GM06990 (cell line): ENCODE measurements around the gene ZNF592.

Experiments
- DNase-seq: peaks from one replicate; pipeline ENCODE4 v3.0.0-alpha.2; 2011; ENCODE audit not compliant: insufficient read length; ENCODE audit errors: extremely low read depth
- H3K27me3 ChIP-seq: replicated peaks from 2 replicates; pipeline ENCODE4 v1.6.0; 2011; ENCODE audit warnings: low read length; ENCODE audit not compliant: control insufficient read depth, insufficient read depth
- H3K36me3 ChIP-seq: 2 replicates; pipeline ENCODE4 v1.5.1; 2011; ENCODE audit warnings: low read length; ENCODE audit not compliant: control insufficient read depth, insufficient read depth
- H3K4me3 ChIP-seq: replicated peaks from 2 replicates; pipeline ENCODE4 v1.5.1; 2011; ENCODE audit warnings: low read depth, mild to moderate bottlenecking, control low read depth, low read length
- TF ChIP-seq, protein P1 (sequence below): IDR thresholded peaks from 2 replicates; pipeline ENCODE4 v1.5.1; 2011; ENCODE audit warnings: low read length, control low read depth, mild to moderate bottlenecking, inconsistent platforms; ENCODE audit not compliant: insufficient read depth, poor library complexity, severe bottlenecking

Gene ZNF592

GRCh38 chr15:84807228-84807627 is 58.8 kb downstream of the ZNF592 start:
- peaks cover 6% of the 10 kb centered on the region for H3K36me3 ChIP-seq
- TF ChIP-seq, protein P1, sequence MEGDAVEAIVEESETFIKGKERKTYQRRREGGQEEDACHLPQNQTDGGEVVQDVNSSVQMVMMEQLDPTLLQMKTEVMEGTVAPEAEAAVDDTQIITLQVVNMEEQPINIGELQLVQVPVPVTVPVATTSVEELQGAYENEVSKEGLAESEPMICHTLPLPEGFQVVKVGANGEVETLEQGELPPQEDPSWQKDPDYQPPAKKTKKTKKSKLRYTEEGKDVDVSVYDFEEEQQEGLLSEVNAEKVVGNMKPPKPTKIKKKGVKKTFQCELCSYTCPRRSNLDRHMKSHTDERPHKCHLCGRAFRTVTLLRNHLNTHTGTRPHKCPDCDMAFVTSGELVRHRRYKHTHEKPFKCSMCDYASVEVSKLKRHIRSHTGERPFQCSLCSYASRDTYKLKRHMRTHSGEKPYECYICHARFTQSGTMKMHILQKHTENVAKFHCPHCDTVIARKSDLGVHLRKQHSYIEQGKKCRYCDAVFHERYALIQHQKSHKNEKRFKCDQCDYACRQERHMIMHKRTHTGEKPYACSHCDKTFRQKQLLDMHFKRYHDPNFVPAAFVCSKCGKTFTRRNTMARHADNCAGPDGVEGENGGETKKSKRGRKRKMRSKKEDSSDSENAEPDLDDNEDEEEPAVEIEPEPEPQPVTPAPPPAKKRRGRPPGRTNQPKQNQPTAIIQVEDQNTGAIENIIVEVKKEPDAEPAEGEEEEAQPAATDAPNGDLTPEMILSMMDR, result no peak
- DNase-seq, result no peak
- H3K4me3 ChIP-seq, result no peak overlapping the region
- H3K27me3 ChIP-seq, result no peaks in the 10 kb centered on the region

GRCh38 chr15:84810073-84810840 is 61.9 kb downstream of the ZNF592 start:
- Histone ChIP-seq H3K27me3 (no peaks in the 10 kb centered on the region), H3K4me3 (no peak overlapping the region), H3K36me3 (no peaks in the 10 kb centered on the region; the same call in 1 of the 2 replicates)
- no peak for DNase-seq
- TF ChIP-seq, protein P1, result no peak

DNA sequence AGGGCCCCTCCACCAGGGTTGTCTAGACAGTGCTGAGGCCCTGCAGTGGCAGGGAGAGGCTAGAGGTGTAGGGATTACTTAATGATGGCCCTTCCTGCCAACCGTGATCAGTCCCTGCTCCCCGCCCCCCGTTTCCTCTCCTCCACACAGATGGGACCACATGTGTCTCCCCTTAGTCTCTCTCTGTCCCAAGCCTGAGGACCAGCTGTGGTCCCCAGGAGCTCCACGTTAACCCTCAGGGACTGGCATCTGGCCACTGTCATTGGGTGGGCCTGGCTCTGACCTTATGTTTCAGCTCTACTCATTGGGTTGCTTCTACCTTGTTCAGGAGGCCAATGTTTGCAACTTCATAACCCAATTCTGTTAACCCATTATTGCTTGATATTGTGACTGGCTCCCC is 62.8 kb downstream of the ZNF592 start:
- Histone ChIP-seq H3K27me3 (no peaks in the 10 kb centered on the region), H3K36me3 (no peaks in the 10 kb centered on the region; the same call in 1 of the 2 replicates), H3K4me3 (no peak overlapping the region)
- no peak for DNase-seq
- TF ChIP-seq, protein P1, result no peak

DNA sequence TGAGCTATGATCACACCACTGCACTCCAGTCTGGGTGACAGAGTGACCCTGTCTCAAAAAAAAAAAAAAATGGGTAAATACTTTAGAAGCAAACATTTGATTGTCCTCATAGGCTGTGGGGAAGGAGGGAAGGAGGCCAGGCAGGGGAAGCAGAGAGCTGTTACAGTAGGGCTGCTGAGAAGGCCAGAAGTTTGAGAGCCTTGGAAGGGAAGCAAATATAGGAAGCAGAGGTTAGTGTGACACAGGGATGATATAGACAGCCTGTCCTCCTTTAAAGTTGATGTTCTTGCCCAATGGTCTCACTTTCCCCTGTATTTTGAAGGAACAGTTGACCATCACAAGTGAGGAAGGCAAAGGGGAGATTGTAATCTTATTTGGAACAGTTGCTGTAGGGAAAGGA is 63.4 kb downstream of the ZNF592 start:
- Histone ChIP-seq H3K4me3 (no peak overlapping the region), H3K36me3 (no peaks in the 10 kb centered on the region), H3K27me3 (no peaks in the 10 kb centered on the region)
- DNase-seq, result no peak
- TF ChIP-seq, protein P1, result no peak

DNA sequence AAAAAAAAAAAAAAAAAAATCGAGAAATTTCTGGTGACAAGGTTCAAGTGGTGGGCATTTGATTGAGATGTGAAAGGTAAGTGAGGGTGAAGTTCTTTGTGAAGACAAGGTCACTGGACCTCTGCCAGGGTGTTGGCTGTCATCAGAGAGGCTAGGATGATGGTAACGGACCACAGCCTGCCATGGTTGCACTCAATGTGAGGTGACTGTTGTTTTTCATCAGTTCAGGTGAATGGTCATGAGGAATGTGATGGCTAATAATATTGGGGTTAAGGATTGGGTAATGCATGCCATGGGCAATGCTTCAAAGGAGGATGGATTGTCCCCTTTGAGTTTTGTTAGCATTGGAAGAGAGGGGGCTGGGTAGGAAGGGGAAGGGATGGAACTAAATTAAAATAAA is 64.5 kb downstream of the ZNF592 start:
- TF ChIP-seq, protein P1, result no peak

More for the DNA sequence above, 64.5 kb downstream of the ZNF592 start:
- no peaks in the 10 kb centered on the region for H3K27me3 ChIP-seq
- no peak overlapping the region for H3K4me3 ChIP-seq
- no peak for DNase-seq
- no peaks in the 10 kb centered on the region for H3K36me3 ChIP-seq
